Nephron progenitor cell (in vitro differentiated cells): Measurements from ENCODE around the gene SYCE1L.
"Not testable (repeated sequence)": the region's sequence is repeated elsewhere in the genome, so short reads cannot be mapped to it uniquely, and the experiment has no call there.

ENCODE experiments used
- DNase-seq: peaks from one replicate; pipeline ENCODE4 v3.0.0; 2021
- H3K27ac Mint-ChIP-seq: 2 replicates; pipeline ENCODE4 v1.8.0; 2021; ENCODE audit warnings: mild to moderate bottlenecking, moderate library complexity, mixed read lengths
- H3K27me3 Mint-ChIP-seq: 2 replicates; pipeline ENCODE4 v1.8.0; 2021; ENCODE audit warnings: mild to moderate bottlenecking, low read depth, mixed read lengths; ENCODE audit not compliant: poor library complexity
- H3K36me3 Mint-ChIP-seq: 2 replicates; pipeline ENCODE4 v1.8.0; 2021; ENCODE audit warnings: low read depth, mixed read lengths
- H3K4me1 Mint-ChIP-seq: 2 replicates; pipeline ENCODE4 v1.8.0; 2021; ENCODE audit warnings: mixed read lengths
- H3K4me3 Mint-ChIP-seq: 2 replicates; pipeline ENCODE4 v1.8.0; 2021; ENCODE audit warnings: mild to moderate bottlenecking, moderate library complexity, mixed read lengths
- H3K9me3 Mint-ChIP-seq: 2 replicates; pipeline ENCODE4 v1.8.0; 2021; ENCODE audit warnings: mild to moderate bottlenecking, moderate library complexity, mixed read lengths
- CTCF ChIP-seq: fragments of 200-600 bp; sonication (generic); IDR thresholded peaks from 2 replicates; pipeline ENCODE4 v1.5.0; 2021; ENCODE audit warnings: antibody characterized with exemption

SYCE1L gene

DNA sequence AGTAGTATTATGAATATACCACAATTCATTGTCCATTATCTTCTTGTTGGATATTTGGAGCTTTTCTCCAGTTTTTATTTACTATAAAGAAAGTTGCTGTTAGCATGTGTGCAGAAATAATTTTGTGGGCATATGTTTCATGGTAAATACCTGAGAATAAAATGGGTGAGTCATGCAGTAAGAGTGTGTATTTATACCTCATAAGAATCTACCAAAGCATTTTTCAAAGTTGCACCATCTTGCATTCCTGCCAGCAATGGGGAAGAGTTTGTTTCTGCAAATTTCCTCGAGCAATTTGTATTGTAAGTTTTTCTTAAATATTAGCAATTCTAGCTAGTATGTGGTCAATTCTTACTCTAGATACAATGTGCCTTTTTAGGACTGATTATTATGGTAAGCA is 16.1 kb upstream of the SYCE1L start:
- no peak for TF ChIP-seq CTCF

GRCh38 chr16:77186298-77186697 is 12.9 kb upstream of the SYCE1L start:
- H3K36me3 Mint-ChIP-seq, H3K9me3 Mint-ChIP-seq, H3K4me3 Mint-ChIP-seq, H3K27ac Mint-ChIP-seq, DNase-seq: not testable (repeated sequence)
- Mint-ChIP-seq H3K27me3 (peaks cover 16% of the 10 kb centered on the region), H3K4me1 (peaks cover 13% of the 10 kb centered on the region)

More for the DNA sequence above, 16.1 kb upstream of the SYCE1L start:
- DNase-seq, result no peak
- Mint-ChIP-seq H3K27me3 (peaks cover 19% of the 10 kb centered on the region), H3K36me3 (no peaks in the 10 kb centered on the region), H3K4me3 (no peak overlapping the region), H3K27ac (no peak overlapping the region), H3K9me3 (no peaks in the 10 kb centered on the region), H3K4me1 (no peaks in the 10 kb centered on the region)

GRCh38 chr16:77190190-77190477 is 9.1 kb upstream of the SYCE1L start:
- H3K27me3 Mint-ChIP-seq, result peaks cover 12% of the 10 kb centered on the region
- H3K36me3 Mint-ChIP-seq, result peaks cover 16% of the 10 kb centered on the region
- no peak for TF ChIP-seq CTCF
- H3K4me3 Mint-ChIP-seq, result peak overlapping the region; percentile 92
- no peaks in the 10 kb centered on the region for H3K9me3 Mint-ChIP-seq
- DNase-seq, result no peak
- peak overlapping the region; percentile 98 for H3K27ac Mint-ChIP-seq
- H3K4me1 Mint-ChIP-seq, result peaks cover 32% of the 10 kb centered on the region

GRCh38 chr16:77190478-77191258 is 8.5 kb upstream of the SYCE1L start, which contains the start of gene MON1B:
Gene MON1B (plus strand): TSS chr16:77191190. CDS start chr16:77191486, 296 bp downstream.
- Mint-ChIP-seq H3K4me3 (peak within 1 kb of the TSS; percentile 92), H3K27ac (peak within 1 kb of the TSS; percentile 98), H3K27me3 (peaks cover 12% of the 10 kb centered on the region)

DNA sequence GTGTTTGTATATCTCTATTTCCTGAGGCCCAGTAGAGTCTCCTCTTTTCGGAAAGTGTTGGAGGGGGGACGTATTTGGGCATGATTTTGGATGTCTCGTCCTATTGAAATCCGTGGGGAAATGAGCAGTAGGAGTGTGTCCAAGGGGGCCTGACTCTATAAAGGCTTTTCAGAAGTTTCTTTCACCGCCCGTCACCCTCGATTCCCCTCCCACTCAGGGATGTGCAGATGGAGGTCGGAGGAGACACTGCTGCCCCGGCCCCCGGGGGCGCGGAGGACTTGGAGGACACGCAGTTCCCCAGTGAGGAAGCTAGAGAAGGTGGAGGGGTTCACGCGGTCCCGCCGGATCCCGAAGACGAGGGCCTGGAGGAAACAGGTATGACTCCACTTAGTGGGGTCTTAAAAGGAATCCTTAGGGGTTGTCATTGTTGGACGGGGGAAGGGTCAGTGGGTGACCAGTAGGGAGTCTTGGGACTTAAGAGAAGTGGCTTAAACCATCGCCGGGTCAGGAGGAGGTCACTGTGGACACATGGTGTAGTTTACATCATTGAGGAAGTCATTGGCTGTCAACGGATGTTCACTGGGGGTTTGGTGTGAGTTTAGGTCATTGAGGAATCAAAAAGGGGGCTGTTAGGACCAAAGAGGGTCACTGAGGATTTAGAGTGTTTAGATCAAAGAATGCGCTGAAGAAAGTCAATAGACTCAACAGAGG is 7.8 kb upstream of the SYCE1L start:
- H3K4me1 Mint-ChIP-seq, result peaks cover 32% of the 10 kb centered on the region
- peak overlapping the region; percentile 98 for H3K27ac Mint-ChIP-seq
- H3K9me3 Mint-ChIP-seq, result no peaks in the 10 kb centered on the region
- H3K36me3 Mint-ChIP-seq, result peaks cover 21% of the 10 kb centered on the region
- TF ChIP-seq CTCF, result no peak
- peak; percentile 29 for DNase-seq
- peaks cover 12% of the 10 kb centered on the region for H3K27me3 Mint-ChIP-seq
- H3K4me3 Mint-ChIP-seq, result peak overlapping the region; percentile 92

More at GRCh38 chr16:77190478-77191258, 8.5 kb upstream of the SYCE1L start, which contains the start of gene MON1B:
- H3K36me3 Mint-ChIP-seq, result peaks cover 17% of the 10 kb centered on the region
- H3K4me1 Mint-ChIP-seq, result peaks cover 32% of the 10 kb centered on the region
- DNase-seq, result peak; percentile 91
- no peak for TF ChIP-seq CTCF
- no peaks in the 10 kb centered on the region for H3K9me3 Mint-ChIP-seq

GRCh38 chr16:77193377-77193776 is 5.8 kb upstream of the SYCE1L start:
- H3K9me3 Mint-ChIP-seq, result no peaks in the 10 kb centered on the region
- H3K4me3 Mint-ChIP-seq, result no peak overlapping the region
- no peak overlapping the region for H3K27ac Mint-ChIP-seq
- DNase-seq, result no peak
- peaks cover 30% of the 10 kb centered on the region for H3K36me3 Mint-ChIP-seq
- no peak for TF ChIP-seq CTCF
- H3K27me3 Mint-ChIP-seq, result peaks cover 7% of the 10 kb centered on the region
- peaks cover 32% of the 10 kb centered on the region for H3K4me1 Mint-ChIP-seq
